Bone marrow (tissue), 2 donors: ENCODE measurements around the gene IL37.
"Not testable (repeated sequence)": the region's sequence is repeated elsewhere in the genome, so short reads cannot be mapped to it uniquely, and the experiment has no call there.

Source experiments
- DNase-seq, 2 donors: peaks; one replicate each; lab custom pipeline; 2025; lab: John Stamatoyannopoulos, UW

The IL37 gene

GRCh38 chr2:112889976-112890375, 21.0 kb upstream of the IL37 start:
- no peak for DNase-seq

- no peak for DNase-seq
These were observed 19.6 kb upstream of the IL37 start for GRCh38 chr2:112891385-112891831.

GRCh38 chr2:112893752-112894151, 17.2 kb upstream of the IL37 start:
- DNase-seq, result no peak

GRCh38 chr2:112896909-112897623, 13.9 kb upstream of the IL37 start:
- DNase-seq, result no peak

GRCh38 chr2:112897624-112897978, 13.4 kb upstream of the IL37 start:
- no peak for DNase-seq

GRCh38 chr2:112901431-112902065, 9.4 kb upstream of the IL37 start:
- DNase-seq, result not testable (repeated sequence)

- no peak for DNase-seq
These were observed 8.1 kb upstream of the IL37 start for GRCh38 chr2:112902816-112903215.

GRCh38 chr2:112904883-112905282, 6.1 kb upstream of the IL37 start:
- DNase-seq, result no peak

GRCh38 chr2:112906276-112906675, 4.7 kb upstream of the IL37 start:
- no peak for DNase-seq

GRCh38 chr2:112907001-112907949, 3.7 kb upstream of the IL37 start:
- no peak for DNase-seq

- not testable (repeated sequence) for DNase-seq
These were observed 2.4 kb upstream of the IL37 start for GRCh38 chr2:112908559-112908958.

- no peak for DNase-seq
These were observed 746 bp upstream of the IL37 start for GRCh38 chr2:112910219-112910618.

GRCh38 chr2:112912403-112912802, 1.4 kb downstream of the IL37 start:
- no peak for DNase-seq

- no peak for DNase-seq
These were observed 4.6 kb downstream of the IL37 start for GRCh38 chr2:112915300-112916144.

- DNase-seq, result no peak
These were observed 5.2 kb downstream of the IL37 start for GRCh38 chr2:112916145-112916571.

GRCh38 chr2:112916625-112917247, 5.8 kb downstream of the IL37 start:
- DNase-seq, result no peak

- no peak for DNase-seq
These were observed 6.9 kb downstream of the IL37 start for GRCh38 chr2:112917856-112918255.

- no peak for DNase-seq
These were observed 7.3 kb downstream of the IL37 start for GRCh38 chr2:112918256-112918655.

GRCh38 chr2:112919086-112919485, 8.1 kb downstream of the IL37 start:
- no peak for DNase-seq

GRCh38 chr2:112920923-112921532, 10.1 kb downstream of the IL37 start:
- no peak for DNase-seq

GRCh38 chr2:112921982-112922381, 11.0 kb downstream of the IL37 start:
- no peak for DNase-seq
